Measurements from ENCODE around the gene IPCEF1.

Gene IPCEF1

GRCh38 chr6:154356690-154357089, at the start of gene IPCEF1:
IPCEF1 (minus strand) TSS chr6:154356803; CDS start chr6:154265947, 90,856 bp downstream.
- DNase-seq: peak; percentile 78

GRCh38 chr6:154406301-154406700, 49.7 kb upstream of the IPCEF1 start:
- DNase-seq: no peak

- DNase-seq: no peak
Measured at GRCh38 chr6:154404791-154405400, 48.3 kb upstream of the IPCEF1 start.

- DNase-seq: no peak
Measured at GRCh38 chr6:154403788-154404187, 47.2 kb upstream of the IPCEF1 start.

- DNase-seq: no peak
Measured at GRCh38 chr6:154402081-154402780, 45.6 kb upstream of the IPCEF1 start.

- DNase-seq: no peak
Measured at GRCh38 chr6:154399097-154399496, 42.5 kb upstream of the IPCEF1 start.

GRCh38 chr6:154397491-154398195, 41.0 kb upstream of the IPCEF1 start:
- DNase-seq: no peak

GRCh38 chr6:154395878-154396277, 39.3 kb upstream of the IPCEF1 start:
- no peak for DNase-seq

GRCh38 chr6:154395316-154395715, 38.7 kb upstream of the IPCEF1 start:
- no peak for DNase-seq

- no peak for DNase-seq
Measured at GRCh38 chr6:154394571-154394970, 38.0 kb upstream of the IPCEF1 start.

- DNase-seq: no peak
Measured at GRCh38 chr6:154390034-154390433, 33.4 kb upstream of the IPCEF1 start.

- DNase-seq: no peak
Measured at GRCh38 chr6:154388803-154389202, 32.2 kb upstream of the IPCEF1 start.

GRCh38 chr6:154386848-154387717, 30.5 kb upstream of the IPCEF1 start:
- DNase-seq: no peak

GRCh38 chr6:154384191-154384590, 27.6 kb upstream of the IPCEF1 start:
- no peak for DNase-seq

GRCh38 chr6:154383273-154383672, 26.7 kb upstream of the IPCEF1 start:
- no peak for DNase-seq

- DNase-seq: no peak
Measured at GRCh38 chr6:154382740-154383139, 26.1 kb upstream of the IPCEF1 start.

GRCh38 chr6:154381548-154381947, 24.9 kb upstream of the IPCEF1 start:
- DNase-seq: no peak

- DNase-seq: no peak
Measured at GRCh38 chr6:154380741-154381140, 24.1 kb upstream of the IPCEF1 start.

- DNase-seq: no peak
Measured at GRCh38 chr6:154379585-154379984, 23.0 kb upstream of the IPCEF1 start.

- DNase-seq: no peak
Measured at GRCh38 chr6:154378518-154378917, 21.9 kb upstream of the IPCEF1 start.

GRCh38 chr6:154377726-154378125, 21.1 kb upstream of the IPCEF1 start:
- DNase-seq: no peak

GRCh38 chr6:154373971-154374370, 17.4 kb upstream of the IPCEF1 start:
- DNase-seq: no peak

GRCh38 chr6:154371281-154371680, 14.7 kb upstream of the IPCEF1 start:
- no peak for DNase-seq

Measured in OCI-M1 (cell line).